HFFc6 (cell line): Measurements from ENCODE around the gene FAM163B. TPM values are rescaled to one million over a fixed set of nuclear protein-coding genes. Genes with fewer than 3 reads are reported as not detected.

Source experiments
- DNase-seq: peaks from one replicate; pipeline ENCODE4 v3.0.0-alpha.2; 2018
- H3K27ac Mint-ChIP-seq: 2 replicates; pipeline ENCODE4 v1.8.0; 2020; ENCODE audit warnings: mild to moderate bottlenecking, mixed read lengths
- H3K27me3 Mint-ChIP-seq: 2 replicates; pipeline ENCODE4 v1.8.0; 2021; ENCODE audit warnings: mild to moderate bottlenecking, moderate library complexity, mixed read lengths; ENCODE audit not compliant: insufficient read depth
- H3K36me3 Mint-ChIP-seq: 2 replicates; pipeline ENCODE4 v1.8.0; 2021; ENCODE audit warnings: low read depth, mixed read lengths
- H3K4me1 Mint-ChIP-seq: 2 replicates; pipeline ENCODE4 v1.8.0; 2020; ENCODE audit warnings: low read depth, mixed read lengths
- H3K4me3 Mint-ChIP-seq: 2 replicates; pipeline ENCODE4 v1.8.0; 2020; ENCODE audit warnings: mild to moderate bottlenecking, moderate library complexity, mixed read lengths
- H3K9me3 Mint-ChIP-seq: 2 replicates; pipeline ENCODE4 v1.8.0; 2020; ENCODE audit warnings: mild to moderate bottlenecking, mixed read lengths
- total RNA-seq, 6 experiments: library from RNA; stranded (reverse); fragmentation: NEBNext Ultra II Directional; extraction: Animal tissue kit (Norgen Biotek cat#: 25700); gene quantifications; 2 replicates in 1 of 6; 3 replicates in 5 of 6; pipeline ENCODE4 v1.2.3, GENCODE V29; 2021
- TF ChIP-seq, protein P1 (sequence below): fragments of 200-600 bp; sonication (generic); IDR thresholded peaks from 2 replicates; pipeline ENCODE4 v1.5.0; 2021; ENCODE audit warnings: antibody characterized with exemption, mild to moderate bottlenecking

Gene FAM163B
- total RNA-seq, 6 experiments from 2014 or later = not detected

DNA sequence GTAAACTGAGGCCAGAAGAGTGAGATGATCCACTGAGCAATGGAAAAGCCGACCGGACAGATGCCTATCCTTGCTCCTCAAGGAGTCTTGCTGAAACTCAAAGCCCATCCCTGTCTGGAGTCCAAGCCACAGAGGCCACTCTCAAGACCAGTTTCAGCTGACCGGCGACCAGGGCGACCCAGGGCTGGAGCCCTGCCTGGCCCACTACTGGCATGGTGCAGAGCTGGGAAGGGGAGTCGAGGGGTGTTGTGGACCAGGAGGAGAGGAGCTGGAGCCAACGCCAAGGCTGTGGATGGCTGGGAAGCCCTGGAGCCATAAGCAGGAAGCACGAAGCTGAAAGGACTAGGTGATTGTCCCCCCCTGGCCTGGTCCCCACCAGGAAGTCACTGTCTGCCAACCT is 22.1 kb downstream of the FAM163B start:
- Mint-ChIP-seq H3K27ac (no peak overlapping the region), H3K9me3 (peaks cover 5% of the 10 kb centered on the region), H3K4me3 (no peak overlapping the region), H3K27me3 (peaks cover 23% of the 10 kb centered on the region), H3K4me1 (0 out of 2 replicates have a peak, but pooled peaks cover 5% of the 10 kb centered on the region), H3K36me3 (no peaks in the 10 kb centered on the region; the same call in 1 of the 2 replicates)
- no peak for DNase-seq
- TF ChIP-seq, protein P1, sequence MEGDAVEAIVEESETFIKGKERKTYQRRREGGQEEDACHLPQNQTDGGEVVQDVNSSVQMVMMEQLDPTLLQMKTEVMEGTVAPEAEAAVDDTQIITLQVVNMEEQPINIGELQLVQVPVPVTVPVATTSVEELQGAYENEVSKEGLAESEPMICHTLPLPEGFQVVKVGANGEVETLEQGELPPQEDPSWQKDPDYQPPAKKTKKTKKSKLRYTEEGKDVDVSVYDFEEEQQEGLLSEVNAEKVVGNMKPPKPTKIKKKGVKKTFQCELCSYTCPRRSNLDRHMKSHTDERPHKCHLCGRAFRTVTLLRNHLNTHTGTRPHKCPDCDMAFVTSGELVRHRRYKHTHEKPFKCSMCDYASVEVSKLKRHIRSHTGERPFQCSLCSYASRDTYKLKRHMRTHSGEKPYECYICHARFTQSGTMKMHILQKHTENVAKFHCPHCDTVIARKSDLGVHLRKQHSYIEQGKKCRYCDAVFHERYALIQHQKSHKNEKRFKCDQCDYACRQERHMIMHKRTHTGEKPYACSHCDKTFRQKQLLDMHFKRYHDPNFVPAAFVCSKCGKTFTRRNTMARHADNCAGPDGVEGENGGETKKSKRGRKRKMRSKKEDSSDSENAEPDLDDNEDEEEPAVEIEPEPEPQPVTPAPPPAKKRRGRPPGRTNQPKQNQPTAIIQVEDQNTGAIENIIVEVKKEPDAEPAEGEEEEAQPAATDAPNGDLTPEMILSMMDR = no peak

DNA sequence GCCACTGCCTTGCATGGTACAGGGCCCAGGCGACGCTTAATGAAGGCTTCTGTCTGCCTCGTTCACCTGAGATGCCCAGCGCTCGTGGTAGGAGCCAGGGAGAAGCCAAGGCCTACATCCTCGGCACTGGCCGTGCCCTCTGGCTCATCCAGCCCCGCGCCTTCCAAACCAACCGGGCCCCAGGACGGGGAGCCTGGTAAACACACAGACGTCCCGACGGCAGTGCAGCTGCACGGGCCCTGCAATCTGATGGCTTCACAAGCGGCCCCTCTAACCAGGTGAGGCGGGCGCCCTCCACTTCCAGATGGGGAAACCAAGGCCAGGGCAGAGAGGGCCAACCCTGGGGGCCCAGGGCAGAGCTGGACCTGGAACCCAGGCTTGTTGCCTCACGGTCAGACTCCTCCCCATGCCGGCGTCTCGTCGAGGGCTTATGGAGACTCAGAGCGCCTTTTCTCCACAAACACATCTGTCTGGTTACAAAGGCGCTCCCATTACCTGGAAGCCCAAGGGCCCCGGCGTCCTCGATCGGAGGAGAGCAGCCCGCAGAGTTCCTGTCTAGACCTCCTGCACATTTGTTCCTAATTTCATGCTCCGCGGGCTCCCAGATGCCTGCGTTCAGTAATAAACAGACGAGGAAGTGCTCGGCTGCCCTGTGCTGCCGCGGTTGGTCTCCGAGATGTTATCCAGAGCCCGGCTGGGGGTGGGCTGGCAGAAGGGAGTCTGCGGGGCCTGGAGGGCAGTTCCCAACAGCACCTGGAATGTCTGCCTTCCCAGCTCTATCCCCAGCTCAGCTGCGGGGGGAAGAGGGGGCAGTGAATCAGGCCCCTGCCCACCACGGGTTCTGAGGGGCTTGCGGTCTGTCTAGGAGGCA is 23.5 kb downstream of the FAM163B start:
- H3K9me3 Mint-ChIP-seq = peaks cover 5% of the 10 kb centered on the region
- H3K4me3 Mint-ChIP-seq = no peak overlapping the region
- H3K4me1 Mint-ChIP-seq = 0 out of 2 replicates have a peak, but pooled peaks cover 5% of the 10 kb centered on the region
- no peaks in the 10 kb centered on the region; the same call in 1 of the 2 replicates for H3K36me3 Mint-ChIP-seq
- DNase-seq = no peak
- no peak overlapping the region for H3K27ac Mint-ChIP-seq
- TF ChIP-seq, protein P1 = no peak
- H3K27me3 Mint-ChIP-seq = peaks cover 35% of the 10 kb centered on the region

DNA sequence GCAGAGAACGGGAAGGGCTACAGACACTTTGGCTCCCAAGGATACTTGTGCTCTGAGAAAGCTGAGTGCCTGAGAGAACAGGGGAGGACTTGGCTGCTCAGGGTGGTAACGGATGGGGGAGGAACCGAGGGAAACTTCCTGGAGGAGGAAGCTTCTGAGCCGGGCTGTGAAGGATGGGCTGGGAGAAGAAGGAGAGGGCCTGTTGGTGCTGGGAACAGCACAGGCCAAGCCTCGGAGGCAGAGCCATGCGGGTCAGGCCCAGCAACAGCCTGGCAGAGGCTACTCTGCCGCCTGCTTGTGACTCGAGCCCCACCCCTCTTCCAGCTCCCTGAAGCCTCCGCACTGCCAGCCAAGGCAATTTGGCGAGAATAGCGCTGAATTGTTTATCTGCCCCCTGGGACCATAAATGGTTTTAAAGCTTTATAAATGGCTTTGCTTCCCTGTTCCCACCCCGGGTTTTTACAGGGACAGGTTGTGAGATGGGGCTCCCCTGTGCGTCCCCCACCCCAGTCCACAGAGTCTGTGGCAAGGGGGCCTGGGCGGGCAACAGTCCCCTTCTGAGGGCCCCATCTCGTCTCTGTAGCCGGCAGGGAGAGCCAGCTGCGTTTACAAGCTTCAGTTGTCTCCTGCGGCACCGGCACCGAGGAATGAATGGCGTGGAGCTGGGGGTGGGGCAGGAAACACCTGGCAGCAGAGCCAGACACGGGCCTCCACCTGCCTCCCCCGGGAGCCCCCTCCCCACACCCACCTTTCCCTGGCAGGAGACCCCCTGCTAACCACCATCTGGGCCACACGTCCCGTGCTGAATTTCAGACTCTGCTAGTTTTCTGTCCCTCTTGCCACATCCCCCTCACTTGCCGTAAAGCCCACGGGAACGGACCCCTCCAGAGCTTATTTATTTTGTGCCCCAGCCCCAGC is 24.4 kb downstream of the FAM163B start:
- H3K4me1 Mint-ChIP-seq = 0 out of 2 replicates have a peak, but pooled peaks cover 5% of the 10 kb centered on the region
- TF ChIP-seq, protein P1 = no peak
- DNase-seq = no peak
- peaks cover 5% of the 10 kb centered on the region for H3K9me3 Mint-ChIP-seq
- no peak overlapping the region for H3K4me3 Mint-ChIP-seq
- peaks cover 35% of the 10 kb centered on the region for H3K27me3 Mint-ChIP-seq
- H3K36me3 Mint-ChIP-seq = no peaks in the 10 kb centered on the region; the same call in 1 of the 2 replicates
- no peak overlapping the region for H3K27ac Mint-ChIP-seq

DNA sequence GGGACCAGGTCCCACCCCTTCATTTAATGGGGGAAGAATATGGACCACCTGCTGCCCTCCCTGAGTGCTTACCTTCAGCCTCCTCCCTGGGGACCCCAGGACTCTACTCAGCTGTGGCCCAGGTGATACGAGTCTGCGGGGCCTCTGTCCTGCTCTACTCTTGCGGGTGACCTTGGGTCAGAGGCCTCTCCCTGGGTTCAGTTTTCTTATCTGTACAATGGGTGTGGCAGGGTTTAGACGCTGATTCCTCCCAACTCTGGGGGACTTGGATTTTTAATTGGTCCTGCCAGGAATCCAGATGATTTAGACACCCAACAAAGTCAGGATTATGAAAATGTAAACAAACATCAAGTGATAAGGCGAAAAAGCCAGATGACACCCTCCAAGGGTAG is 25.0 kb downstream of the FAM163B start:
- Mint-ChIP-seq H3K36me3 (no peaks in the 10 kb centered on the region; the same call in 1 of the 2 replicates), H3K9me3 (peaks cover 5% of the 10 kb centered on the region), H3K4me3 (no peak overlapping the region), H3K27ac (no peak overlapping the region), H3K4me1 (0 out of 2 replicates have a peak, but pooled peaks cover 5% of the 10 kb centered on the region), H3K27me3 (peaks cover 38% of the 10 kb centered on the region)
- DNase-seq = no peak
- TF ChIP-seq, protein P1 = no peak

DNA sequence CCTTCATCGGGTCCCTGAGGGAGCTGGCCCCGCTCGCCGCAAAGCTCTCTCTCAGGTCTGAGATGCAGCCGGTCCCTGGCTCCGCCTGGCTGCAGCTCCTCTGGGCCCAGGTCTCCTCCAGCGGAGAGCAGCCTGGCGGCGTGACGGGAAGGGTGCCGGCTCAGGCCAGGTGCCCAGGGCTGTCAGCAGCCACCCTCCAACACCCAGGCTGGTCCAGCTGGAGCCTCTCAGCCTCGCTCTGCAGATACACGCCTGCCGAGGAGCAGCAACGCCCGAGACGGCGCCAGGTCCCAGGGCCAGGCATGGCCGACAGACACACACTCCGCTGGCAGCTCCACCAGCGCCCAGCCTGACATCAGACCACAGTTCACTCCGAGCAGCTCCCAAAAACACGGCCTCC is 25.6 kb downstream of the FAM163B start:
- no peak for DNase-seq
- H3K4me3 Mint-ChIP-seq = no peak overlapping the region
- H3K27me3 Mint-ChIP-seq = peaks cover 38% of the 10 kb centered on the region
- H3K4me1 Mint-ChIP-seq = 0 out of 2 replicates have a peak, but pooled peaks cover 5% of the 10 kb centered on the region
- no peak overlapping the region for H3K27ac Mint-ChIP-seq
- H3K36me3 Mint-ChIP-seq = no peaks in the 10 kb centered on the region; the same call in 1 of the 2 replicates
- H3K9me3 Mint-ChIP-seq = peaks cover 4% of the 10 kb centered on the region
- TF ChIP-seq, protein P1 = no peak
